GM18870 (cell line): ENCODE measurements around the gene LAD1.

Experiments used
- ATAC-seq: cut with Tn5 transposase; IDR thresholded peaks from one replicate; pipeline ENCODE4 v1.9.1; 2021; ENCODE audit warnings: moderate library complexity; ENCODE audit not compliant: unreplicated experiment

LAD1 gene

GRCh38 chr1:201394591-201394990 lies 4.5 kb downstream of the LAD1 start:
- no peak for ATAC-seq

GRCh38 chr1:201393076-201393475 lies 6.0 kb downstream of the LAD1 start:
- ATAC-seq = no peak

- ATAC-seq = no peak
These were observed 7.2 kb downstream of the LAD1 start for GRCh38 chr1:201391651-201392511.

- ATAC-seq = no peak
These were observed 7.9 kb downstream of the LAD1 start for GRCh38 chr1:201391225-201391624.

- no peak for ATAC-seq
These were observed 10.1 kb downstream of the LAD1 start for GRCh38 chr1:201389051-201389450.

GRCh38 chr1:201386208-201386607 lies 12.9 kb downstream of the LAD1 start:
- no peak for ATAC-seq

GRCh38 chr1:201385299-201385891 lies 13.7 kb downstream of the LAD1 start:
- ATAC-seq = peak; percentile 73

GRCh38 chr1:201384406-201384782 lies 14.7 kb downstream of the LAD1 start:
- no peak for ATAC-seq

GRCh38 chr1:201383647-201384405 lies 15.3 kb downstream of the LAD1 start:
- no peak for ATAC-seq

- ATAC-seq = no peak
These were observed 18.0 kb downstream of the LAD1 start for GRCh38 chr1:201381130-201381529.

GRCh38 chr1:201379733-201380242 lies 19.3 kb downstream of the LAD1 start:
- ATAC-seq = no peak

GRCh38 chr1:201378804-201379203 lies 20.3 kb downstream of the LAD1 start:
- no peak for ATAC-seq

GRCh38 chr1:201377611-201378092 lies 21.5 kb downstream of the LAD1 start, which contains the start of gene TNNT2:
Gene TNNT2, minus strand, starts transcription at chr1:201377680. Its CDS starts 4,426 bp downstream, at chr1:201373254.
- no peak for ATAC-seq

GRCh38 chr1:201376464-201377374 lies 22.4 kb downstream of the LAD1 start:
- ATAC-seq = no peak

GRCh38 chr1:201376107-201376463 lies 23.0 kb downstream of the LAD1 start:
- no peak for ATAC-seq

GRCh38 chr1:201375169-201375568 lies 24.0 kb downstream of the LAD1 start:
- ATAC-seq = no peak

GRCh38 chr1:201374364-201374763 lies 24.8 kb downstream of the LAD1 start:
- no peak for ATAC-seq

GRCh38 chr1:201371792-201372191 lies 27.3 kb downstream of the LAD1 start:
- no peak for ATAC-seq

- no peak for ATAC-seq
These were observed 27.8 kb downstream of the LAD1 start for GRCh38 chr1:201371276-201371675.

GRCh38 chr1:201370500-201370899 lies 28.6 kb downstream of the LAD1 start:
- ATAC-seq = no peak
